H1 (cell line): ENCODE measurements around the gene STAM. TPM values are rescaled to one million over a fixed set of nuclear protein-coding genes. Genes with fewer than 3 reads are reported as not detected.

ENCODE experiments used
- CTCF ChIA-PET: fragments of 300-600 bp; sonication (Branson Sonifier 250); formaldehyde crosslinking; loops from one replicate; lab custom pipeline; 2021; ENCODE audit not compliant: partially characterized antibody; lab: Charles Lee
- POLR2A ChIA-PET: fragments of 300-600 bp; sonication (Branson Sonifier 250); formaldehyde crosslinking; loops from one replicate; lab custom pipeline; 2021; ENCODE audit warnings: inconsistent platforms; ENCODE audit not compliant: partially characterized antibody; lab: Charles Lee
- DNase-seq, 2 experiments: peaks; one replicate each; pipeline versions ENCODE4 v3.0.0 to v3.0.0-alpha.2; 2010 to 2022; ENCODE audit warnings: low spot score in 2 of 2, low read depth in 1 of 2, mixed read lengths in 1 of 2
- FAIRE-seq: peaks from 2 replicates; lab custom pipeline; 2011; peaks lifted over from hg19 to GRCh38; lab: Jason Lieb, UNC
- H2AFZ ChIP-seq: 2 replicates; pipeline ENCODE4 v1.8.1; 2012; ENCODE audit warnings: low read length, inconsistent platforms
- H2AK5ac ChIP-seq: 2 replicates; pipeline ENCODE4 v1.6.1; 2013; ENCODE audit warnings: low read depth, low read length
- H2BK120ac ChIP-seq: replicated peaks from 2 replicates; pipeline ENCODE3; 2013; ENCODE audit warnings: low read depth, low read length, inconsistent platforms
- H2BK12ac ChIP-seq: 2 replicates; pipeline ENCODE4 v1.6.1; 2013; ENCODE audit warnings: low read depth, low read length
- H2BK15ac ChIP-seq: 2 replicates; pipeline ENCODE4 v1.6.1; 2013; ENCODE audit warnings: low read length
- H2BK20ac ChIP-seq: 2 replicates; pipeline ENCODE4 v1.6.1; 2013; ENCODE audit warnings: low read length
- H2BK5ac ChIP-seq: 2 replicates; pipeline ENCODE4 v1.6.1; 2013; ENCODE audit warnings: low read depth, low read length
- H3K14ac ChIP-seq: 2 replicates; pipeline ENCODE4 v1.6.1; 2013; ENCODE audit warnings: inconsistent platforms; ENCODE audit not compliant: insufficient read length
- H3K18ac ChIP-seq: 2 replicates; pipeline ENCODE4 v1.6.1; 2013; ENCODE audit warnings: low read length; ENCODE audit errors: extremely low read depth
- H3K23ac ChIP-seq: 2 replicates; pipeline ENCODE4 v1.6.1; 2013; ENCODE audit warnings: inconsistent platforms; ENCODE audit not compliant: insufficient read length
- H3K23me2 ChIP-seq: 2 replicates; pipeline ENCODE4 v1.6.1; 2013; ENCODE audit warnings: low read depth, low read length
- H3K27ac ChIP-seq: 2 replicates; pipeline ENCODE4 v1.6.1; 2011; ENCODE audit warnings: low read depth, low read length, inconsistent platforms
- H3K27me3 ChIP-seq, 4 experiments: replicated peaks in 1 of 4; 1 replicate in 1 of 4; 2 replicates in 3 of 4; pipeline versions ENCODE4 v1.6.1 to v1.8.1; 2011 to 2013; ENCODE audit warnings: low read length in 3 of 4, mild to moderate bottlenecking in 3 of 4, inconsistent platforms in 2 of 4, mixed read lengths in 2 of 4, moderate library complexity in 1 of 4; ENCODE audit not compliant: control insufficient read depth in 3 of 4, insufficient read depth in 3 of 4; ENCODE audit errors: extremely low read depth in 1 of 4
- H3K36me3 ChIP-seq, 4 experiments: 2 replicates each; pipeline versions ENCODE4 v1.6.1 to v1.8.1; 2011 to 2013; ENCODE audit warnings: mild to moderate bottlenecking in 4 of 4, low read length in 3 of 4, moderate library complexity in 2 of 4, control low read depth in 1 of 4, inconsistent platforms in 1 of 4; ENCODE audit not compliant: insufficient read depth in 4 of 4, control insufficient read depth in 2 of 4
- H3K4ac ChIP-seq: replicated peaks from 2 replicates; pipeline ENCODE3; 2013; ENCODE audit warnings: low read length, low read depth, mixed read lengths, inconsistent platforms; ENCODE audit not compliant: insufficient read length
- H3K4me1 ChIP-seq, 4 experiments: replicated peaks in 1 of 4; 1 replicate in 1 of 4; 2 replicates in 3 of 4; pipeline versions ENCODE4 v1.6.1 to v1.8.1; 2011 to 2013; ENCODE audit warnings: low read length in 3 of 4, inconsistent platforms in 2 of 4, mixed read lengths in 1 of 4; ENCODE audit not compliant: insufficient read depth in 4 of 4, control insufficient read depth in 3 of 4
- H3K4me2 ChIP-seq, 2 experiments: 2 replicates each; pipeline versions ENCODE4 v1.6.1 to v1.8.1; 2011 to 2013; ENCODE audit warnings: low read depth in 2 of 2, low read length in 2 of 2, control low read depth in 1 of 2, inconsistent platforms in 1 of 2, mild to moderate bottlenecking in 1 of 2; ENCODE audit not compliant: insufficient read depth in 1 of 2
- H3K4me3 ChIP-seq, 4 experiments: fragments of 200-600, 300-600 bp in 1 of 4; sonication (generic), shearing (Covaris generic), sonication (Bioruptor Twin) in 1 of 4; 2 replicates each; pipeline versions ENCODE4 v1.5.1 to v1.8.1; 2011 to 2016; ENCODE audit warnings: low read length in 4 of 4, low read depth in 3 of 4, control low read depth in 2 of 4, inconsistent platforms in 2 of 4, mild to moderate bottlenecking in 2 of 4, mixed read lengths in 1 of 4, moderate library complexity in 1 of 4; ENCODE audit not compliant: insufficient read depth in 2 of 4; ENCODE audit errors: extremely low read depth in 1 of 4
- H3K56ac ChIP-seq: replicated peaks from 2 replicates; pipeline ENCODE3; 2013; ENCODE audit warnings: low read depth, mild to moderate bottlenecking, mixed read lengths, low read length, inconsistent platforms; ENCODE audit not compliant: insufficient read length
- H3K79me1 ChIP-seq: 2 replicates; pipeline ENCODE4 v1.6.1; 2013; ENCODE audit warnings: low read depth, low read length, control low read depth
- H3K79me2 ChIP-seq, 2 experiments: 2 replicates each; pipeline versions ENCODE4 v1.6.1 to v1.8.1; 2012 to 2013; ENCODE audit warnings: low read length in 2 of 2, mild to moderate bottlenecking in 2 of 2, inconsistent platforms in 1 of 2; ENCODE audit not compliant: insufficient read depth in 2 of 2, control insufficient read depth in 1 of 2
- H3K9ac ChIP-seq, 4 experiments: replicated peaks in 1 of 4; 1 replicate in 1 of 4; 2 replicates in 3 of 4; pipeline versions ENCODE4 v1.6.1 to v1.8.1; 2011 to 2013; ENCODE audit warnings: low read depth in 3 of 4, low read length in 3 of 4, control low read depth in 2 of 4, mild to moderate bottlenecking in 2 of 4, moderate library complexity in 2 of 4, inconsistent platforms in 1 of 4; ENCODE audit errors: extremely low read depth in 1 of 4
- H3K9me3 ChIP-seq, 2 experiments: 2 replicates each; pipeline versions ENCODE4 v1.6.1 to v1.8.1; 2012 to 2013; ENCODE audit warnings: mild to moderate bottlenecking in 2 of 2, moderate library complexity in 2 of 2, control low read depth in 1 of 2, inconsistent platforms in 1 of 2, low read depth in 1 of 2, low read length in 1 of 2, mixed read lengths in 1 of 2; ENCODE audit not compliant: insufficient read depth in 2 of 2
- H4K20me1 ChIP-seq, 2 experiments: replicated peaks in 1 of 2; 2 replicates each; pipeline versions ENCODE3 to v1.8.1; 2011 to 2013; ENCODE audit warnings: inconsistent platforms in 2 of 2, low read length in 2 of 2, mild to moderate bottlenecking in 1 of 2; ENCODE audit not compliant: insufficient read depth in 2 of 2, control insufficient read depth in 1 of 2
- H4K5ac ChIP-seq: 2 replicates; pipeline ENCODE4 v1.6.1; 2013; ENCODE audit warnings: low read length, low read depth, mixed read lengths, inconsistent platforms; ENCODE audit not compliant: insufficient read length
- H4K8ac ChIP-seq: 2 replicates; pipeline ENCODE4 v1.8.0; 2013; ENCODE audit warnings: mild to moderate bottlenecking, moderate library complexity, low read length, inconsistent platforms; ENCODE audit not compliant: insufficient read depth; ENCODE audit errors: extremely low read depth
- H4K91ac ChIP-seq: replicated peaks from 2 replicates; pipeline ENCODE3; 2013; ENCODE audit warnings: low read length, mixed read lengths, inconsistent platforms; ENCODE audit not compliant: insufficient read length
- BACH1 ChIP-seq: IDR thresholded peaks from 2 replicates; pipeline ENCODE4 v1.6.1; 2012; ENCODE audit warnings: low read length, improper control_type of control experiment
- EGR1 ChIP-seq: IDR thresholded peaks from 2 replicates; pipeline ENCODE4 v1.6.1; 2011; ENCODE audit warnings: low read depth, low read length, borderline replicate concordance
- EP300 ChIP-seq, 2 experiments: IDR thresholded peaks; 1 replicate in 1 of 2; 2 replicates in 1 of 2; pipeline ENCODE4 v1.6.1; 2011 to 2012; ENCODE audit warnings: low read depth in 2 of 2, low read length in 2 of 2, mild to moderate bottlenecking in 2 of 2, borderline replicate concordance in 1 of 2, inconsistent platforms in 1 of 2, moderate library complexity in 1 of 2
- FOSL1 ChIP-seq: IDR thresholded peaks from 2 replicates; pipeline ENCODE4 v1.6.1; 2011; ENCODE audit warnings: mild to moderate bottlenecking, low read depth, low read length, moderate library complexity; ENCODE audit not compliant: insufficient read depth
- GABPA ChIP-seq: IDR thresholded peaks from 2 replicates; pipeline ENCODE4 v1.6.1; 2011; ENCODE audit warnings: mild to moderate bottlenecking, low read length, moderate library complexity, borderline replicate concordance; ENCODE audit not compliant: insufficient read depth
- HDAC6 ChIP-seq: IDR thresholded peaks from one replicate; pipeline ENCODE4 v1.7.1; 2012; ENCODE audit warnings: low read depth, mild to moderate bottlenecking, inconsistent platforms, low read length, moderate library complexity
- NANOG ChIP-seq: IDR thresholded peaks from 2 replicates; pipeline ENCODE4 v1.6.1; 2011; ENCODE audit warnings: low read length, low read depth, mild to moderate bottlenecking, inconsistent platforms; ENCODE audit not compliant: insufficient read depth, poor library complexity, severe bottlenecking
- SIN3A ChIP-seq, 2 experiments: IDR thresholded peaks in 1 of 2; conservative IDR thresholded peaks in 1 of 2; 2 replicates each; pipeline ENCODE4 v1.6.1; 2011 to 2012; ENCODE audit warnings: low read length in 2 of 2, improper control_type of control experiment in 1 of 2, low read depth in 1 of 2, mild to moderate bottlenecking in 1 of 2
- SP4 ChIP-seq: IDR thresholded peaks from 2 replicates; pipeline ENCODE4 v1.6.1; 2012; ENCODE audit warnings: low read length, inconsistent platforms
- polyA plus RNA-seq, 7 experiments: library from polyadenylated mRNA; depleted of rRNA in 3 of 7; stranded (reverse) in 5 of 7; unstranded in 2 of 7; fragments of >200 nt in 5 of 7; fragments of 200-250 nt in 2 of 7; gene quantifications; 1 replicate in 5 of 7; 2 replicates in 1 of 7; 4 replicates in 1 of 7; pipeline versions ENCODE4 v1.2.1 to v1.2.3, GENCODE V29; 2011 to 2013; ENCODE audit warnings: missing spikeins in 2 of 7, mixed read lengths in 2 of 7
- total RNA-seq: library from RNA; stranded (reverse); fragmentation: NEBNext Ultra II Directional; extraction: Animal tissue kit (Norgen Biotek cat#: 25700); gene quantifications from 2 replicates; pipeline ENCODE4 v1.2.1, GENCODE V29; 2021

The STAM gene
- total and polyA plus RNA-seq, 2 of the 8 experiments (the other 6 are each of a cell fraction or from before 2014, with no cell fraction given) = 22.0 to 27.8 TPM

- peaks cover 0 to 23% of the 10 kb centered on the region in 2 experiments; a peak in 2 of 4 replicates for H3K79me2 ChIP-seq
- no peak overlapping the region for H3K9ac ChIP-seq
- no peak overlapping the region for H3K14ac ChIP-seq
- H3K23me2 ChIP-seq = no peaks in the 10 kb centered on the region
- no peak overlapping the region for H2BK5ac ChIP-seq
- H2BK120ac ChIP-seq = no peak overlapping the region
- no peak overlapping the region for H3K18ac ChIP-seq
- H3K23ac ChIP-seq = no peak overlapping the region
- H2BK20ac ChIP-seq = no peak overlapping the region
- no peak overlapping the region for H2AFZ ChIP-seq
- no peak overlapping the region for H3K4me2 ChIP-seq
- H4K5ac ChIP-seq = no peak overlapping the region
- DNase-seq (no peak), FAIRE-seq (no peak)
- no peaks in the 10 kb centered on the region for H3K79me1 ChIP-seq
- no peak overlapping the region for H4K8ac ChIP-seq
- H3K36me3 ChIP-seq = peaks cover 0 to 14% (median 2%) of the 10 kb centered on the region in 4 experiments; a peak in 2 of 8 replicates
- H3K56ac ChIP-seq = no peak overlapping the region
- no peak overlapping the region for H3K4me3 ChIP-seq
- no peak overlapping the region for H3K4ac ChIP-seq
- CTCF ChIA-PET = interaction anchor here (0.6 to 1.2 kb wide), 2 partner anchors 8 to 96 kb away, joined by 3 read pairs; no protein-coding TSS in a partner anchor
- no peaks in the 10 kb centered on the region for H3K27me3 ChIP-seq
- POLR2A ChIA-PET = interaction anchor here (1.4 kb wide), 1 partner anchor 45 kb away, joined by 5 read pairs; the partner anchor contains the start of gene STAM
- H3K27ac ChIP-seq = no peak overlapping the region
- H2AK5ac ChIP-seq = no peak overlapping the region
- H2BK12ac ChIP-seq = no peak overlapping the region
- H3K4me1 ChIP-seq = no peaks in the 10 kb centered on the region
- no peaks in the 10 kb centered on the region for H3K9me3 ChIP-seq
- peaks cover 0 to 1% of the 10 kb centered on the region in 2 experiments for H4K20me1 ChIP-seq
- no peak overlapping the region for H4K91ac ChIP-seq
- H2BK15ac ChIP-seq = no peak overlapping the region
- TF ChIP-seq BACH1 = no peak
- no peak for TF ChIP-seq EP300 (IDR thresholded peaks at IDR 0.05; ENCODE audit: borderline replicate concordance in 1 of 2, low read depth in 2 of 2, low read length in 2 of 2)
- TF ChIP-seq SIN3A (conservative IDR thresholded peaks at IDR 0.05 in 1 of 2, IDR thresholded peaks at IDR 0.05 in 1 of 2; ENCODE audit: low read depth in 1 of 2, low read length in 2 of 2) = no peak
- TF ChIP-seq NANOG = no peak
- TF ChIP-seq SP4 = no peak
- TF ChIP-seq EGR1 = no peak
- TF ChIP-seq GABPA = no peak
- no peak for TF ChIP-seq HDAC6
- no peak for TF ChIP-seq FOSL1
Observed at GRCh38 chr10:17689137-17689536, 45.2 kb downstream of the STAM start.
